ENCODE measurements around the gene MTCL1.

DNA sequence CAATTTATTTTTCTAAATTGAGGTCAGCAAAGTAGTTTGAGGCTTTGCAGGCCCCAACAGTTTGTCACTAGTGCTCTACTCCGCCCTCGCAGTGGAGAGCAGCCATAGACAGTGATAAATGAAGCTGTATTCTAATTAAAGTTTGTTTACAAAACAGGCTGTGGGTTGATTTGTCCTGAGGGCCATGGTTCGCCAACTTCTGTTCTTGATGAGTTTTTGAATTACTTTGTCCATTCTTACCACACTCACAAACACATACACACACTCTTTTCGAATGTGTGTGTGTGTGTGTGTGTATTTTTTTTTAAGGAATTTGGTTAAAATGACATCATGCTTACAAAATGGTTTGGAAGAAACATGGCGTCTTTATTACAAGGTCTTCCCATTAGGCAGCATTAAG is 68.6 kb downstream of the MTCL1 start:
- TF ChIP-seq POLR2A (IDR thresholded peaks at IDR 0.05): no peak
- TF ChIP-seq, protein P1, sequence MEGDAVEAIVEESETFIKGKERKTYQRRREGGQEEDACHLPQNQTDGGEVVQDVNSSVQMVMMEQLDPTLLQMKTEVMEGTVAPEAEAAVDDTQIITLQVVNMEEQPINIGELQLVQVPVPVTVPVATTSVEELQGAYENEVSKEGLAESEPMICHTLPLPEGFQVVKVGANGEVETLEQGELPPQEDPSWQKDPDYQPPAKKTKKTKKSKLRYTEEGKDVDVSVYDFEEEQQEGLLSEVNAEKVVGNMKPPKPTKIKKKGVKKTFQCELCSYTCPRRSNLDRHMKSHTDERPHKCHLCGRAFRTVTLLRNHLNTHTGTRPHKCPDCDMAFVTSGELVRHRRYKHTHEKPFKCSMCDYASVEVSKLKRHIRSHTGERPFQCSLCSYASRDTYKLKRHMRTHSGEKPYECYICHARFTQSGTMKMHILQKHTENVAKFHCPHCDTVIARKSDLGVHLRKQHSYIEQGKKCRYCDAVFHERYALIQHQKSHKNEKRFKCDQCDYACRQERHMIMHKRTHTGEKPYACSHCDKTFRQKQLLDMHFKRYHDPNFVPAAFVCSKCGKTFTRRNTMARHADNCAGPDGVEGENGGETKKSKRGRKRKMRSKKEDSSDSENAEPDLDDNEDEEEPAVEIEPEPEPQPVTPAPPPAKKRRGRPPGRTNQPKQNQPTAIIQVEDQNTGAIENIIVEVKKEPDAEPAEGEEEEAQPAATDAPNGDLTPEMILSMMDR (IDR thresholded peaks at IDR 0.05): no peak
